GM21381 (cell line): ENCODE data around the gene THTPA.
"Not testable (repeated sequence)": the region's sequence is repeated elsewhere in the genome, so short reads cannot be mapped to it uniquely, and the experiment has no call there.

Experiments
- ATAC-seq: cut with Tn5 transposase; IDR thresholded peaks from one replicate; pipeline ENCODE4 v1.9.1; 2021; ENCODE audit warnings: mild to moderate bottlenecking, moderate library complexity; ENCODE audit not compliant: unreplicated experiment

THTPA gene

GRCh38 chr14:23582906-23583760, 27.1 kb downstream of the THTPA start:
- ATAC-seq, result no peak

GRCh38 chr14:23583761-23584526, 27.9 kb downstream of the THTPA start:
- not testable (repeated sequence) for ATAC-seq

GRCh38 chr14:23584527-23585203, 28.6 kb downstream of the THTPA start:
- not testable (repeated sequence) for ATAC-seq

GRCh38 chr14:23588884-23589598, 33.0 kb downstream of the THTPA start:
- ATAC-seq, result peak; percentile 97

- ATAC-seq, result no peak
These were observed 33.5 kb downstream of the THTPA start for GRCh38 chr14:23589606-23590005.

GRCh38 chr14:23590198-23590597, 34.1 kb downstream of the THTPA start:
- no peak for ATAC-seq

GRCh38 chr14:23594191-23594590, 38.1 kb downstream of the THTPA start:
- ATAC-seq, result not testable (repeated sequence)

- ATAC-seq, result no peak
These were observed 44.2 kb downstream of the THTPA start for GRCh38 chr14:23600322-23600707.

- ATAC-seq, result no peak
These were observed 44.7 kb downstream of the THTPA start for GRCh38 chr14:23600806-23601205.

GRCh38 chr14:23601424-23601823, 45.4 kb downstream of the THTPA start:
- ATAC-seq, result no peak

- ATAC-seq, result no peak
These were observed 45.7 kb downstream of the THTPA start for GRCh38 chr14:23601845-23602180.

- no peak for ATAC-seq
These were observed 46.4 kb downstream of the THTPA start for GRCh38 chr14:23602181-23603095.

- ATAC-seq, result no peak
These were observed 47.0 kb downstream of the THTPA start for GRCh38 chr14:23603103-23603502.

GRCh38 chr14:23604148-23604547, 48.1 kb downstream of the THTPA start:
- no peak for ATAC-seq

- no peak for ATAC-seq
These were observed 48.7 kb downstream of the THTPA start for GRCh38 chr14:23604675-23605170.

GRCh38 chr14:23605931-23606585, 50.0 kb downstream of the THTPA start:
- ATAC-seq, result peak; percentile 76

- ATAC-seq, result no peak
These were observed 52.4 kb downstream of the THTPA start for GRCh38 chr14:23608454-23608853.

GRCh38 chr14:23609001-23609400, 52.9 kb downstream of the THTPA start:
- ATAC-seq, result no peak

- ATAC-seq, result not testable (repeated sequence)
These were observed 53.5 kb downstream of the THTPA start for GRCh38 chr14:23609411-23610089.
